DMS114 treated with DMSO at 0.1 percent for 48 hours (cell line): ENCODE data around the gene PIP4K2B.
A peak's percentile ranks its signal among the peaks of the same experiment; 100 is the strongest.

Experiments
- DNase-seq: peaks from one replicate; lab custom pipeline; 2025; ENCODE audit not compliant: unreplicated experiment; lab: John Stamatoyannopoulos, UW

Gene PIP4K2B

DNA sequence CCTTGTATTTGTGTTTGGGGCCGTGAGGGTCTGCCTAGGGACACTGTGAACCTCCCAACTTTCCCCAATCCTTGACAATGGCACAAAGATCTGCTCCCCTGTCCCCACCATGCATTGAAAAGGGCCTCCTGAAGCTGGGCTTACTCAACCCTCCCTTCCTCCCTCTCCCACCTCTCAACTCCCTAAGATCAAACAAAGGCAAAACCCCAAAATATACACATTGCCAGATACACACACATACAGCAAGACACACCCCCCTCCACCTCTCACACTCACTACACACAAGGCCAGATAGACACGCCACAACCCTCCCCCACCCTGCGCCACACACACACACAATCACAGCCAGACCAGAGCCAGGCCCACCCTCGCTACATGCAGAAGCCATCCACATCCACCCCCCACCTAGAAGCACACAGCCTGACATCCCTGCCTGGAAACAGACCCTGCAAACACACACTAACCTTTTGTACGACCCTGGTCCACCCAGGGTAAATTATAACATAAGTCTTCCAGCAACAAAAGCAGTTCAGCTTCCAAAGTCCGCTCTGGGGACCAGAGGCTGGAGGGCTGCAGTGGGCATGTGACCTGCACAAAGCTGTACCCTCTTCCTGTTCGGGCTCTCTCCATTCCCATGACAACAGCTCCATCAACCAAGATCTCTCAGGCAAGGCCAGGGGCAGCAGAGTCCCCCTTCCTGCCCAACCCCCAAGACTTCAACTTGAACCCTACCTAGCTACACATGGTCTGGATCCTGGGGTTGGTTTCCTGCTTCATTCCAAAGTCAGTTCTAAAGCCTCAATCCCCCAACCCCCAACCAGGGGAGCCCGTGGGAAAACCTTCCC is 53.1 kb downstream of the PIP4K2B start:
- no peak for DNase-seq

DNA sequence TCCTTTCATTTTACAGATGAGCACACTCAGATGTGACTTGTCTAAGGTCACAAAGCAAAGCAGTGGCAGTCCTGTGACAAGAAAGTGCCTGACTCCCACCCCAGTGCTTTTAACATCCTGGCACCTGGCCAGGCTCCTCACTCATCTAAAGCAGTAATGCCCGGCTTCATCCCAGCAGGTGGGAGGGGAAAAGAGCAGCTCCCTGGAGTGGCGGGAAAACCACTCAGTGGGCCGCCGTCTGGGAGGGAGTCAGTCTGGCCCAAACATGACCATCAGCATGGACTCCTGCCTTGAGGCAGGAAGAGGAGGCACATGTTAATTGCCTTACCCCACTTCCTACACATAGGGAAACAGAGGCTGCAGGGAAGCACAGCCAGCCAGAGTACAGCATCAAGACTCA is 53.8 kb downstream of the PIP4K2B start:
- no peak for DNase-seq

DNA sequence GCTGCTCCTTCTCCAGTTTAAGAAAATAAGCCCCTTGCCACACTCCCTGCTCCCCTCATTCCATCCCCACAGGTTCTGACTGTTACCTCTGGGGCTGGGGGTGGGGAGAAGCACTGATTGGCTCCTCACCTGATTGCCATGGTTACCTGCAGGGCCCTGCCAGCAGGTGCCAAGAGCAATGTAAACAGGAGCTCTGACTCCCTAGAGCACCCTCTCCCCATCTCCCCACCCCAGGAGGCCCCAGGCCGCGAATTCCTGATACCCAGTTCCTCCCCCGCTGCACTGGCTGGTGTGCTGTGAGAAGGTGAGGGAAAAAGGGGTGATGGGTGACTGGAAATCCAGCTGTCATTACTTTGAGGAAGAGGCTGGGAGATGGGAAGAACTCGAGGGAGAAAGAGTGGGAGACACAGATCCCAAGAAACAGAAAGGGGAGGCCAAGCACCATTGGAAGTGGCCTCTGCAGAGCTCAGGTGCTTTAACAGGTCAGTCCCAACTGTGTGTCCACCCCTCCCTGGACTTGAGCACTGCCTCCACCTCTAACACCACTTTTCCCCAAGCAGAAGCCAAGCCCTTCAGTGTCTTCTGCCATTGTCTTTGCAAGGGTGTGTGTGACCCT is 55.7 kb downstream of the PIP4K2B start:
- no peak for DNase-seq

DNA sequence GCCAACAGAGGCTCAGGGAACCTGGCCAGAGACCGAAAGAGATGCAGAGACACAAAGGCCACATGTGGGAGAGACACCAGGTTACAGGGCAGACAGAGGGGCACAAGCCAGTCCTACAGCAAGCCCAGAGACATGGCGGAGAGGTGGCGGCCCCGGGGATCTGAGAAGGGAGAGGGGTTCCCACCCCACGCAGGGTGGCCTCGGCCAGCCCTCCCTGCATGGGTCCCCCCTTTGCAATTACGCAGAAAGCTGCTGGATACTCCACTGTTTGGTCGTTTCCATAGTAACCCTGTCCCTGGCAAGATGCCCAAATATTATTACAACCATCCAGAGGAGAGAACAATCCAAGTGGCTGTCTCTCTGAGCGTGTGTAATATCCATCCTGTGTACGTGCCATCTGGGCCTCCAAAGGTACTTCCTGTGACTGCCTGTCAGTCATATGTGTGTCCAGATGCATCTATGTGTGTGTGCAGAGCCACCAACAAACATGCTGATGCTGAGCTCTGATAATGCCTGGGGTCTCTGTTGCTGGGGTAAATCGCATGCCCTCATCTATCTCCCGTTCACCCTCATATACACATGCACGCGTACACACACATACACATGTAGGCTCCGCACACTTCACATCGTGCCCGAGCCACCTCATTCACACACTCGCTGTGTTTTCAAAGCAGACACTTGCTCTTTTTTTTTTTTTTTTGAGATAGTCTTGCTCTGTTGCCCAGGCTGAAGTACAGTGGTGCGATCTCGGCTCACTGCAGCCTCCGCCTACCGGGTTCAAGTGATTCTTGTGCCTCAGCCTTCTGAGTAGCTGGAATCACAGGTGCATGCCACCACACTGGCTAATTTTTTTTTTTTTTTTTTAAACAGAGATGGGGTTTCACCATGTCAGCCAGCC is 56.7 kb downstream of the PIP4K2B start:
- no peak for DNase-seq

DNA sequence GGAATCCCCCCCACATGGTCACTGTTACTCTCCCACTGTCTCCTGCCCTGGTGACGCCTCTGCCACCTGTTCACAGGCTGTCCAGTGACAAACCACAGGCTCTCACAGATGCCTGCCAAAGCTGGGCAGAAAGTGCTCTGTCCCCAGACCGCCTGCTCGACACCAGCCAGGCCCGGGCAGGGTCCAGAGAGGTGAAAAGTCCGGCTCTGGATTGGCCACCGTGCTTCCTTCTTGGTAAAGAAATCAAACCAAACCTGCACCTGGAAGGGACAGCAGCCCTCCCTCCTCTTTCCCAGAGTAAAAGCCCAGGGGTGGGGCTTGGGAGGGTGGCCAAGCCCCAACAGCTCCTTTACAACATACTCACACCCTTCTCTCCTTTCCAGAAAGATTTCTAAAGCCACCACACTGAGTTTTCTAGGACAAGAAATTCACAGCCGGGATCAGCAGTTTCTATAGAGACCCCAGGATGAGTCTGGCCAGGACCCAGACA is 57.4 kb downstream of the PIP4K2B start:
- no peak for DNase-seq

DNA sequence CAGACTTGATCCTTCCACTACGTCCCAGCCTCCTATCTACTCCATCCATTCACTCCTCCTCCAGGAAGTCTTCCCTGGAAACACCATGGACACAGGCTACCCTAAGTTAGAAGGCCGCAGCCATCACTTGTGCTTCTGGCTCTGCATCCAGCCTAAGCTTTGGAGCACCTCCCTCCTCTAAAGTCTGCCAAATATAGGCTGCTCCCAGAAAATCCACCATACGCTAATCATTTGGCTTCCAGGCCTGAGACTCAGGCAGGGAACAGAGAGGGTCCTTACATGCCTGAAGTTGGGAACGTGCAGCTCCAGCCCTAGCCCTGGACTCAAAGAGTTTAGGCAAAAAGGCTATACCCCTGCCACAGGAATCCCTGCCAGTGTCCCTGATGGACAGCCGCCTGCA is 57.9 kb downstream of the PIP4K2B start:
- DNase-seq, result no peak

DNA sequence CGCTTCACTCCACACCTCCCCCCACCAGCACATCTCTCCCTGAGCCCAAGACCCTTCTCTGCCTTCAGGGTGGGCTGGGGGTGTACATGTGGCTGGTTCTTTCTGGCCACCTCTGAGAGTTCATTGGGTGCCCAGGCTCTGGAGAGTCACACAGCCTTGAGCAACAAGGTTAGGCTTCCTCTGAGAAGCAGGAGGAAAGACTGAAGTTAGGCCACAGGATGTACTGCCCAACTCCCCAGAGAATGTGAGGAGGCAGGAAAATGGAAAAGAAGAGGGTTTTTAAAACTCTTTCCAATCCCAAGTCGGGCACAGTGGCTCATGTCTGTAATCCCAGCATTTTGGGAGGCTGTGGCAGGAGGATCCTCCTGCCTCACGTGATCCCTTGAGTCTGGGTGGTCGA is 58.5 kb downstream of the PIP4K2B start:
- no peak for DNase-seq

DNA sequence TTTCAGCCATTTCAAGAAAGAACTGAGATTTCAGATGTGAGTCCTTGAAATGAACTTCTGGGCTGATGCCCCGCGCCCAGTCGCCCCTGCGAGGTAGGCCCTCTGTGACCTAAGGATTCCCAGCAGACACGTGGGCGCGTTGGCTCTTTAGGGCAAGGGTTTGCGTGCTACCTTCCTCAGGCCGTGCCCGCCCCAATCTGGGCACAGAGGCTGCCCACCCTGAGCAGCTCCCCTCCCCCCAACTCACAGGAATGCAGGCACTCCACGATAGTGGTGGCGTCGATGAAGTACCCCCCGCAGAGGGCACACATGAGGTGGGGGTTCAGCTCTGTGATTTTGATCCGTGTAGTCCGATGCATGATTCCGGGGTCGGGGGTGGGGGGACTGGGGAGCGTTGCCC is 59.3 kb downstream of the PIP4K2B start:
- no peak for DNase-seq

DNA sequence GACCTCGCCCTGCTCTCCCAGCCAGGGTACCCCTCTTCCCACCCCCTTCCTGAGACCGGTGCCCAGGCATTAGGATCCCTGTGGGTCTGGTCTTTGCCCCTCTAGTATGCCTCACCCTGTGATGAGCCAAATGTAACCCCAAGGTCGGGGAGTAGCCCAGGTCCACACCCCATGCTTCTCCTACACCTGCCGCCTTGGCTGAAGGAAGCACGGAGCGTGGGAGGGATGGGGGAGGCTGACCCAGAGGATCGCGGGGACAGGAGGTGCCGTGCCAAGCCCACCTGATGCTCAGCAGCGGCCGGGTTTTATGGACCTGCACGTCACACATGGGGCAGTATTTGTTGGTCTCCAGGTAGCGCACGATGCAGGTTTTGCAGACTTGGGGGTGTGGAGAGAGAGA is 60.1 kb downstream of the PIP4K2B start:
- DNase-seq, result no peak

DNA sequence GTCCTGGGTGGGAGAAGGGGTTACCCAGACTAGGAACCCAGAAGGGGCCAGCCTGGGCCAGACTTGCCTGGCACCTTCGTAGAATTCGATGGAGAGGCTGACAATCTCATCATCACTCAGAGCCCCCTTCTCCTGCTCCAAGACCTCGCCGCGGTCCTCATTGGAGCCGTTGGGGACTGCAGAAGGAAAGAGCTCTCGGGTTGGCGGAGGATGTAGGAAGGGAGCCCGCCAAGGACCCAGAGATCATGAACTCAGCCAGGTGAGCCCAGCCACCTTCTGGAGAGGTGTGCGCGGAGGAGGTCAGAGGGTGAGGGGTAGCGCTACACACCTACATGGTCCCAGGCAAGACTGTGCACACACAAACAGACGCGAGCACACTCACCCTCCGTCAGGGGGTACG is 60.7 kb downstream of the PIP4K2B start:
- DNase-seq, result no peak

DNA sequence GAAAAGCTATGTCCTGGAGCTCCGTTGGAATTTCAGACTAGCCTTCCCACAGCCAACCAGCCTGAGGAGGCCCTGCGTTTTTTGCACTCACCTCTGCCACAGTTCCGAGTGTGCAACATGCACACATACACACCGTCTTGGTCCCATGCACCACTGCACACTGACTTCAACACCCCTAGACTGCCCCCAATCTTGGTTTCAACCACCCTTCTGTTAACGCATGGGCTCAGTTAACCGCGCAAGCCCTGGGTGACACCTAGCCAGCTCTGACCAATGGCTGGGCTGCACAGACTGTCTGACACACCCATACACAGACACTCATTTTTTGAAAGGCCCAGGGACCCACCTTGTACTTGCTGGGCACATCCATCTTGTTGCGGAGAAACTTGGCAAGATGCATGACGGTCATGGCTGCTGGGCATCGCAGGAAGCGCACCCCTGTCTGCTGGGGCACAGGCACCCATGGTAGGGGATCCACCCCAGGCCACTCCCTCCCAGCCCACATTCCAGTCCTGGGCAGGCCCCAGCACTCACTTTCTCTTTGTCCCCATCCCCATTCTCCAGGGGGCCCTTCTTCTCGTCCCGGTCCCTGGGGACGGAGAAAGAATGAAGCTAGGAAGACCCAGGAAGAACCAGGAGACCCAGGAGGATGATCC is 61.2 kb downstream of the PIP4K2B start:
- DNase-seq, result no peak

DNA sequence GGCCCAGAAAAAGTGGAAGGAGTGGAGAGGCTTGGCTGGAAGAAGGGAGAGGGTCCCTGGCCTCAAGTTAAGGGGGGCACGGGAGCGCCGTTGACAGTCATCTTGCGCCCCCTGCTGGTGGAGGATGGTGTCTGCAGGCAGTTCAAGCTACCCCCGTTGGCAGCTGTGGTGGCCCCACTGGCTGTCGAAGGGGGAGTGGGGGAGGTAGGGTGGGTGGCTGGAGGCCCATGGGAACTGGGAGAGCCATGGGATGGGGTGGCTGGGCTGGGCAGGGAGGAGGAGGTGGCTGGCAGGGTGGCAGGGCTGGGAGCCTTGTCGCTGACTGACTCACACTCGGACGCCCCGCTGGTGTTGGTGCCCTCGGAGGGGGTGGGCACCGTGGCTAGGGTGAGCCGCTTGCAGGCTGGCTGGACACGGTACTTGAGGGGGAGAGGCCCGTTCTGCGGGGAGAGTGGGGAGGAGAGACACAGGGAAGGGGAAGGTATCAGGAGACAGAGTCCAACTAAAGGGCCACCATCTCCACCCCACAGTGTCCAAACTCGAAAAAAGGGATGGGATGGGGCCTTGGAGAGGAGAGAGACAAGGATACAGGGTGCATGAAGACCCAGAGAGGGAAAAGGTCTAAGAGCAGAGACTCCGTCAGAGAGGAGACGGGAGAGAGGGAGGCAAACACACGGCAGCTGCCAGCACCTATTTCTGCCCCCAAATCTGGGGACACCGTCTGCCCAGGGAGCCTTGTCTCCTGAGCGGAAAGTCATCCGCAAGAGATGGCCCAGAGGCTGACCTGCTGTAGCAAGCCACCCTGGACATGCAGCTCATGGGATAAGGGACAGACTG is 64.0 kb downstream of the PIP4K2B start:
- peak; percentile 37 for DNase-seq

DNA sequence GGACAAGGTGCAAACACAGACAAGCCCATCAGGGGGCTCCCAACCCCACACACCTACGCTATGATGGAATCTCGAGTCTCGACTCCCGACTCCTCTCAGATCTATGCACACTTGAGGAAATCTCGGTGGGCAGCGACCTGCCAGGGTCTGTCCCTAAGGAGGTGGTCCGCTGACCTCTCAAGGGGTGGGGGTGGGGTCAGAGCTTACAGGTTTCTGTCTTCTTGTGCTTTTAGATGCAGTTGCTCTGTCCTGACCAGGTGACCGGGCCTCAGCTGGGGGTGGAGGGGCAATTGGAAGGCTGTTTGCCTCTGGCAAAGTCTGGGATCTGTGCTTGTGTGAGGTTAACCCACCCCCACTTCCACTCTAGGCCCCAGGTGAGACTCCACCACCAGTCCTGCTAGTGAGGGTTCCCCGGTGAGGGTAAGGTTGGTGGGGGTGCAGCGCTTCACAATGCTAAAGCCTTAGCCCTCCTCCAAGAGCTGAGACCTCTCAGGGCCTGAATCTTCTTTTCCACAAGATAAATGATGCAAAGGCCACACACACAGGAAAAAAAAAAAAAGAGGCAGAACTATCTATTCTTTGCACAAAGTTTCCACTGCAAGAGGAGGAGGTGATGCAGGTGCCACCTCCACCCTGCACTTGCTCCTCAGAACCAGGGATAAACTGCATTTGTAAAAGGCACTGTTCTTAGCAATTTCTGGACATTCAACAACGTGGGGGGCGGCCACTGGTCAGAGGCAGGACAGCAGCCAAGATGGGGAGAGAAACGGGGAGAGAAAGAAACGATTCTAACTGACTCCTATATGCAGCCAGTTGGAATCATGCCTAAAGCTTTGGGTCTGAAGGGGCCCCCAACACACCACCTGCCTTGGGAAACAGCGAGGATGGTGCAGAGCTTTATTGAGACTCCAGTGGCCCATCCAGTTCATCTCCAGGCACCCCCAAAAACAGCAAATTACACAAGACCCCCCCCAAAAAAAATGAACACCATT is 65.1 kb downstream of the PIP4K2B start:
- DNase-seq, result peak; percentile 29

DNA sequence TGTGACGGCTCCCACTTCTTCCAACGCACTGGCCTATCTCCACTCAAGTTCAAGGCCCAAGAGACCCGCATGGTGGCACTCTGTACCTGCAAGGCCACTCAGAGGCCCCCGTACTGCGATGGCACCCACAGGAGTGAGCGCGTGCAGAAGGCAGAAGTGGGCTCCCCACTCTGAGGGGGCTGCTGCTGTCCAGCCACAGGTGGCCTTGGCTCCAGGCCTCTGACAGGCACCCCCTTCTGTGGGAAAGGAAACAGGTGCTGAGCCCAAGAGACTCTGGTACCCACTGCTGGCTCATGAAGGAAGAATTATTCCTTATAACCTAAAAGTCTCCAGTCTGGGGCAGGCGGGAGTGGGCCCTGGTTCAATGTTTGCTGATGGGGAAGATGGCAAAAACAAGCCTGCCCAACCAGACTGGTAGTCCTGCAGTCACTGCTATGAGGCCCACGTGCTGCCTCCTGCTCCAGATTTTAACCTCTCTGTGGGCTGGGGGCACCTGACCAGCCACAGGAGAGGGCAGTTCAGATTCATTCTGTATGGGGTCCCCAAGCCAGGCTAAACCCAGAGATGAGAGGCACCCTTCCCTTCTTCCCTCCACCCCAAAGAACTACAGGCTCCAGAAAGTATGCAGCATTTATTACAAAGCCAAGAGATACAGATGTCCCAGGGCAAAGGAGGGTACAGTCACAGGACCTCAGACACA is 65.9 kb downstream of the PIP4K2B start:
- DNase-seq, result no peak

DNA sequence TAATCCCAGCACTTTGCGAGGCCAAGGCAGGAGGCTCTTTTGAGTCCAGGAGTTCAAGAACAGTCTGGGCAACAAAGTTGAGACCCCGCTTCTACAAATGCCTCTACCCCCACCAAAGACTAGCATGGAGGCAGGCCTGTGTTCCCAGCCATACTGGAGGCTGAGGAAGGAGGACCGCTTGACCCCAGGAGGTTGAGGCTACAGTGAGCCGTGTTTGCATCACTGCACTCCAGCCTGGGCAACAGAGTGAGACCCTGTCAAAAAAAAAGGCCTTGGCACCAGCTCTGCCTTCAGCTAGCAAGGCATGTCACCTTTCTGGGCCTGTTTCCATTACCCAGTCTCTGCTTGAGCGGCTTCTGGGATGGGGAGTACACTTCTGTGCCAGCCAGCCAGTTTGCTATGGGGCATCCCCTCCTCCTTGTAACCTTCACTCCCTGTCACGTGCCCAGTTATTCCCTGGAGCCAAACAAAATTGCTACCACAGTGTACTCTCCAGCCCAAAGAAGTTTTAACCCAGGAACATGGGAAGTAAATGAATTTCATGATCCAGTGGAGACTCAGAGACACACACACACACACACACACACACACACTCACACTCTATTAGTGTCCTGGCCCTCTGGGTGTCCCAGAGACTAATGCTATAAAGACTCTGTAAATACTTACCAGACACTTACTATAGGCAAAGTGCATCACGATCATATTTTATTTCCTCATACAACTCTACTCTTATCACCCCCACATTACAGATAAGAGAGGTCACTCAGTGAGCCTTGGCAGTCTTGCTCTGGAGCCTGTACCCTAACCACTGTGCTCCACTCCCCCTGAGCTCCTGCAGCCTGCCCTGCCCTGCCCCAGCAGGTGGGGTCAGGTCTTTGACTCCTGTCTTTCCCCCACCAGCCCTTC is 66.7 kb downstream of the PIP4K2B start:
- DNase-seq, result no peak

DNA sequence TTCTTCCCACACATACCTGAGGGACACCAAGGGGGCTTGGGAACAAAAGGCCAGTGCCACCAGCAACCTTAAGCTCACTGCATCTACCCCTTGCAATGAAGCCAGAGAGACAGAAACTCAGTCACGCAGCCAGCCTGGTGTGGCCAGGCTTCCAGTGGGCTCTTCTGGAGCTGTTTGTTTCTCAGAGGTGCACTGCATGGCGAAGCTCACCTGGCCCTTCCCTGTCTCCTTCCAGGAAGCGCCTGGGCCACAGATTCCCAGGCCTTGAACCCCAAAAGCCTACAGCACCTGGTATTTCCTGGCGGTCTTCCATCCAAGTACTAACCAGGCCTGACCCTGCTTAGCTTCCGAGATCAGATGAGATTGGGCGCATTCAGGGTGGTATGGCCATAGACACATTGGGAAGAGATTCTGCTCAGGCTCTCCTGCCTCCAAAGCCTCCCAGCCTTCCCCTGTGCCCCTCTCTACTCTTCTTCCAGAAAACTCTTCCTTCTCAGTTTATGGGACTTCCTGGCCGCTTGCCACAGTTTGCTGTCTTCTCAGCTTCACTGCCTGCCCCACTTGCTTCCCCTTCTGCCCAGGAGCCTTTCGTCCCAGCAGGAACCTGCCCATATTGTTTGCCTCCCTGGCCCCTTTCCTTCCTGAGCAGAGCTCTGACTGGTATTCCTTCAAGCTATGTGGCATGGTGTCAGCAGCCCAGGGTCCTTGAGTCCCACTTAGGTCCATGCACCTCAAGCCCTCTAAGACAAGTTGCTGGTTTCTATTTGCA is 67.6 kb downstream of the PIP4K2B start:
- no peak for DNase-seq
